BLaER1 (cell line): ENCODE data around the gene SLC24A3.
A peak's percentile ranks its signal among the peaks of the same experiment; 100 is the strongest.

ENCODE experiments used
- H3K27ac ChIP-seq: shearing (Covaris generic); formaldehyde crosslinking; 2 replicates; pipeline ENCODE4 v1.8.1; 2022
- H3K27me3 ChIP-seq: shearing (Covaris generic); formaldehyde crosslinking; 2 replicates; pipeline ENCODE4 v1.8.1; 2022
- H3K36me3 ChIP-seq: shearing (Covaris generic); formaldehyde crosslinking; 2 replicates; pipeline ENCODE4 v1.8.1; 2022
- H3K4me1 ChIP-seq: shearing (Covaris generic); formaldehyde crosslinking; 2 replicates; pipeline ENCODE4 v1.8.1; 2022
- H3K4me2 ChIP-seq: shearing (Covaris generic); formaldehyde crosslinking; 2 replicates; pipeline ENCODE4 v1.8.1; 2022
- H3K4me3 ChIP-seq: shearing (Covaris generic); formaldehyde crosslinking; 2 replicates; pipeline ENCODE4 v1.8.1; 2022
- H3K9ac ChIP-seq: shearing (Covaris generic); formaldehyde crosslinking; 2 replicates; pipeline ENCODE4 v1.8.1; 2022
- H3K9me3 ChIP-seq: shearing (Covaris generic); formaldehyde crosslinking; 2 replicates; pipeline ENCODE4 v1.8.1; 2022
- H4K20me1 ChIP-seq: shearing (Covaris generic); formaldehyde crosslinking; 2 replicates; pipeline ENCODE4 v1.8.1; 2022
- Cebpa-rat ChIP-seq: shearing (Covaris generic); IDR thresholded peaks from 2 replicates; pipeline ENCODE4 v1.8.1; 2022

Gene SLC24A3

GRCh38 chr20:19659448-19659847 lies 447.0 kb downstream of the SLC24A3 start:
- H3K36me3 ChIP-seq, result no peaks in the 10 kb centered on the region
- no peak overlapping the region for H3K27ac ChIP-seq
- H3K4me1 ChIP-seq, result no peaks in the 10 kb centered on the region
- H3K9me3 ChIP-seq, result no peaks in the 10 kb centered on the region
- no peaks in the 10 kb centered on the region for H4K20me1 ChIP-seq
- no peak overlapping the region for H3K4me2 ChIP-seq
- no peak overlapping the region for H3K4me3 ChIP-seq
- TF ChIP-seq Cebpa-rat, result no peak
- H3K27me3 ChIP-seq, result no peaks in the 10 kb centered on the region
- H3K9ac ChIP-seq, result no peak overlapping the region

DNA sequence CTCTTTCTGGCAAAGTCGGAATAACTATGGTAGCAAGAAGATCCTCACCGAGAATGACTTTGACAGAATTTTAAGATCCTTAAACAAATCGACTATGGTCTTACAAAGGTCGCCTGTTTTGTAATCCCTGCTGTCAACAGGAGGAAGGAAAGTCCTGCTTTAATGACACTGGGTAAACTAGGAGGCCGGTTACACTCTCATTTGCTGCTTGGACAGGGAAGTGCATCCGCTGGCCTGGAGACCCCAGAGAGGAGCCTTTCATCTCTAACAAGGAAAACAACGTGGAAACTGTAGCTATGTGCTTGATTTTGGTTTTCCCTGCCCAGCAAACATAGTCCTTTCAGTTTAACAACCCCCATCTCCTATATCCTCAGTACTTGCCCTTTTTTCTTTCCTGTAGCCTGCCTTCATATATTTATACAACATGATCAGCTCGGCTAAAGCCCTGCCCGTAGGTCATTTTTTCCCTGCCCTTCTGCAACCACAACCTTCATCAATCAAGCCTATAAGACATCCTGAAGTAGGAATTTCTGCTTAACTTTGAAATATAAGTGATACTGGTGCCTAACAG lies 448.5 kb downstream of the SLC24A3 start:
- Histone ChIP-seq H3K9ac (no peak overlapping the region), H3K4me1 (no peaks in the 10 kb centered on the region), H3K27ac (no peak overlapping the region), H3K4me2 (no peak overlapping the region), H3K36me3 (no peaks in the 10 kb centered on the region), H3K9me3 (no peaks in the 10 kb centered on the region), H4K20me1 (no peaks in the 10 kb centered on the region), H3K4me3 (no peak overlapping the region), H3K27me3 (no peaks in the 10 kb centered on the region)
- no peak for TF ChIP-seq Cebpa-rat

GRCh38 chr20:19661717-19662636 lies 449.5 kb downstream of the SLC24A3 start:
- Histone ChIP-seq H3K9ac (no peak overlapping the region), H3K4me2 (no peak overlapping the region), H3K4me3 (no peak overlapping the region), H3K36me3 (no peaks in the 10 kb centered on the region), H3K9me3 (no peaks in the 10 kb centered on the region), H3K4me1 (no peaks in the 10 kb centered on the region), H3K27me3 (no peaks in the 10 kb centered on the region), H4K20me1 (no peaks in the 10 kb centered on the region), H3K27ac (no peak overlapping the region)
- TF ChIP-seq Cebpa-rat, result no peak

GRCh38 chr20:19662637-19662995 lies 450.2 kb downstream of the SLC24A3 start:
- H3K36me3 ChIP-seq, result no peaks in the 10 kb centered on the region
- H3K27ac ChIP-seq, result no peak overlapping the region
- no peaks in the 10 kb centered on the region for H3K9me3 ChIP-seq
- H3K9ac ChIP-seq, result no peak overlapping the region
- no peaks in the 10 kb centered on the region for H3K4me1 ChIP-seq
- no peak overlapping the region for H3K4me3 ChIP-seq
- H4K20me1 ChIP-seq, result no peaks in the 10 kb centered on the region
- no peaks in the 10 kb centered on the region for H3K27me3 ChIP-seq
- no peak for TF ChIP-seq Cebpa-rat
- H3K4me2 ChIP-seq, result no peak overlapping the region

DNA sequence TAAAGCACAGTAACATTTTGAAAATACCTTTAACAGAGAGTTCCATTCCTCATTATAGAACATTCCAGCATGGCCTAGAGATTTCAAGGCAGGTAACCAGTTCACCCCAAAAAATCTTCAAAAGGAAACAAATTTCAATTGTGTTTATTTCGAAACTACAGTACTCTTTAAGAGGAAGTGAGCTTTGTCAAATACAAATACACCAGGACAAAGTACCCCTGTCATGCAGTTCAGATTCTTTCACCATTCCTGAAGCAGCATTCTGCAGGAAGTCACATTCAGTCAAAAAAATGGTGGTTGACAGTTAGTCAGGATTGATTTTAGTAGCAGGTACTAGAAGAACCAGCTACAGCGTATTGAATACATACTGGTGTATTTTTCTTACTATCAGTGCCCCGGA lies 456.0 kb downstream of the SLC24A3 start:
- no peaks in the 10 kb centered on the region for H3K9me3 ChIP-seq
- H3K27ac ChIP-seq, result no peak overlapping the region
- H3K9ac ChIP-seq, result no peak overlapping the region
- no peaks in the 10 kb centered on the region for H3K36me3 ChIP-seq
- no peak overlapping the region for H3K4me3 ChIP-seq
- H3K27me3 ChIP-seq, result no peaks in the 10 kb centered on the region
- no peak for TF ChIP-seq Cebpa-rat
- H4K20me1 ChIP-seq, result no peaks in the 10 kb centered on the region
- H3K4me1 ChIP-seq, result peaks cover 11% of the 10 kb centered on the region
- H3K4me2 ChIP-seq, result no peak overlapping the region

DNA sequence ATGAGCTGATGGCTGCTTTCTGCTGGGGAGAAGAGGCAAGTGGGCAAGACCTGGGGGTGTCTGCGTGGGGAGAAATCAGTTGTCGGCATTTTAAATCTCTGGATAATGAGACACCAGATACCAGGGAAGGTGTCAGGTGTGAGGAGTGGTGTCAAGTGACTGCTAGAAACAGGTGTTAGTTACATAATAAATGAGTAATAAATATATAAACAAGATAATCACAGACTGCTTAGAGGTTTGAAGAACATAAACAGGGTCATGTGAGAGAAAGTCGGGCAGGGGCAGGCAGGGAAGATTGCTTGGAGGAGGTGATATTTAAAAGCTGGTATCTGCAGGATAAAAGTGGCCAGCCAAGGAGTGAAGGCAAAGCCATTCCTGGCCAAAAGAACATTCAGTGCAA lies 458.4 kb downstream of the SLC24A3 start:
- 0 out of 2 replicates have a peak, but pooled peaks cover 6% of the 10 kb centered on the region for H3K9me3 ChIP-seq
- H3K27ac ChIP-seq, result no peak overlapping the region
- no peak for TF ChIP-seq Cebpa-rat
- H3K9ac ChIP-seq, result no peak overlapping the region
- H3K4me1 ChIP-seq, result peaks cover 11% of the 10 kb centered on the region
- no peak overlapping the region for H3K4me3 ChIP-seq
- no peak overlapping the region for H3K4me2 ChIP-seq
- no peaks in the 10 kb centered on the region for H3K36me3 ChIP-seq
- no peaks in the 10 kb centered on the region for H4K20me1 ChIP-seq
- no peaks in the 10 kb centered on the region for H3K27me3 ChIP-seq

DNA sequence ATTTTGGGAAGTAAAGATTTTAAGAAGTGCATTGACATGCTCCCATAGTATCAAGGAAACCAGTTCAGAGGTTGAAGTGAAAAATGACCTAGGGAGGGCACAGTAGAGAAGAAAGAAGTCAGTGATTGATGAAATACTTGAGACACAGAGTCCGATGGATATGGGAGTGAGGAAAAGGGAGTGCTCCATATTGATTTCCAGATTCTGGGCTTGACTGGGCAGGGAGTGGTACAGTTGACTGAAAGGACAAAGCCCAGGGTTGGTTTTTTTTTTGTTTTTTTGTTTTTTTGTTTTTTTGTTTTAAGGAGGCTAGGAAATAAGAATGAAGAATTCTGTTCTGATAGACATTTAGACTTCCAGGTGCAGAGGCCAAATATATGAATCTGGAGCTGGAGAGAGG lies 458.9 kb downstream of the SLC24A3 start:
- H3K4me1 ChIP-seq, result peaks cover 11% of the 10 kb centered on the region
- H3K4me3 ChIP-seq, result no peak overlapping the region
- no peak overlapping the region for H3K27ac ChIP-seq
- no peak for TF ChIP-seq Cebpa-rat
- peak overlapping the region; percentile 50 for H3K4me2 ChIP-seq
- H4K20me1 ChIP-seq, result no peaks in the 10 kb centered on the region
- 0 out of 2 replicates have a peak, but pooled peaks cover 6% of the 10 kb centered on the region for H3K9me3 ChIP-seq
- H3K27me3 ChIP-seq, result no peaks in the 10 kb centered on the region
- H3K9ac ChIP-seq, result no peak overlapping the region
- H3K36me3 ChIP-seq, result no peaks in the 10 kb centered on the region

GRCh38 chr20:19672498-19672897 lies 460.1 kb downstream of the SLC24A3 start:
- Histone ChIP-seq H3K4me3 (no peak overlapping the region), H3K36me3 (no peaks in the 10 kb centered on the region), H3K4me1 (peaks cover 11% of the 10 kb centered on the region), H3K9me3 (0 out of 2 replicates have a peak, but pooled peaks cover 6% of the 10 kb centered on the region), H3K9ac (no peak overlapping the region), H3K27ac (no peak overlapping the region), H4K20me1 (no peaks in the 10 kb centered on the region), H3K27me3 (no peaks in the 10 kb centered on the region), H3K4me2 (no peak overlapping the region)
- no peak for TF ChIP-seq Cebpa-rat

DNA sequence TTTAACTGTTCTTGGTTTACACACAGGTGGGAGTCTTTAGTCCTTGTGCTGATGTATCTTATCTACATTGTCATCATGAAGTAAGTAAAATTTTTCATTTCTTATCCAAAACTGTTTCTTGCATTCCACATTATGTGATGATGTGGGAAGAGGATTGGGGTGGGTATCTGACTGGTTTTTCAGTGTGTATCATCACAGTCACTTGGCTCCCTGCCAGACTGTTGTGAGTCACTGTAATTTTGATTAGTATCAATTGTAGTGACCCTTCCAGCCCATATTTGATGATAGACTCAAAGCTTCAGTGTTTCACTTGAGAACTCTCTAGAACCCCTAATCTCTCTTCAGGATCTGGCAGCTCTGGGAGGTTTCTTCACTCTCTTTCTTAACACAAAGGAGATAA lies 461.1 kb downstream of the SLC24A3 start:
- Histone ChIP-seq H3K4me1 (peaks cover 11% of the 10 kb centered on the region), H3K27ac (no peak overlapping the region), H4K20me1 (no peaks in the 10 kb centered on the region), H3K36me3 (no peaks in the 10 kb centered on the region), H3K9ac (no peak overlapping the region), H3K4me3 (no peak overlapping the region), H3K4me2 (no peak overlapping the region), H3K27me3 (no peaks in the 10 kb centered on the region), H3K9me3 (0 out of 2 replicates have a peak, but pooled peaks cover 6% of the 10 kb centered on the region)
- TF ChIP-seq Cebpa-rat, result no peak

DNA sequence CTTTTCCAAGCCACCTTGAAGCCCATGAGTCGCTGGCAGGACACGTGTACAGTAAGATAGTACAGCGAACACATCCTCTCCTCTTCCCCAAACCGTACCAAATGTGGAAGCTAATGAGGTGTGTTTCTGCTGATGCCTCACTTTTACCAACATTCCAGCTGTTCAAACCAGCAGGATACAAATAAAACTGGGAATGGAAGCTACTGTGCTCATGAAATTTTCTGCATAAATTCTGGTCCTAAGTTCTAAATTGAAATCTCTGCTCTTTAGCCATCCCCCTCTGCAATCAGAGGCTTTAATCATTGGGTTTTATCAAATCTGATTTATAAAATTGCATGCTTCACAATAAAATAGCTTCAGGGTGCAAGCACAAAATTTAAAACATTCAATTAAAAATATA lies 463.8 kb downstream of the SLC24A3 start:
- Histone ChIP-seq H3K4me3 (no peak overlapping the region), H3K27ac (no peak overlapping the region), H3K27me3 (no peaks in the 10 kb centered on the region), H3K4me2 (no peak overlapping the region), H3K9ac (no peak overlapping the region), H3K9me3 (peaks cover 19% of the 10 kb centered on the region), H4K20me1 (no peaks in the 10 kb centered on the region), H3K36me3 (no peaks in the 10 kb centered on the region), H3K4me1 (peaks cover 11% of the 10 kb centered on the region)
- no peak for TF ChIP-seq Cebpa-rat
